ENCODE measurements around the gene PAK6.
A peak's percentile ranks its signal among the peaks of the same experiment; 100 is the strongest.

The PAK6 gene

GRCh38 chr15:40267670-40268069 lies 28.8 kb downstream of the PAK6 start:
- H3K4me3 ChIP-seq (ENCODE audit: low read depth, low read length): no peak overlapping the region
- no peak for TF ChIP-seq CTCF (IDR thresholded peaks at IDR 0.05; ENCODE audit: low read depth, low read length)
- in situ Hi-C loops (cut with HindIII; ENCODE audit: low sequenced_read_pairs): no loop called here
- DNase-seq (ENCODE audit: low read depth, low spot score): no peak

GRCh38 chr15:40269604-40270003 lies 30.7 kb downstream of the PAK6 start:
- no peak for TF ChIP-seq CTCF (IDR thresholded peaks at IDR 0.05; ENCODE audit: low read depth, low read length)
- no peak overlapping the region for H3K4me3 ChIP-seq (ENCODE audit: low read depth, low read length)
- DNase-seq (ENCODE audit: low read depth, low spot score): no peak
- in situ Hi-C loops (cut with HindIII; ENCODE audit: low sequenced_read_pairs): no loop called here

GRCh38 chr15:40270246-40270995 lies 31.6 kb downstream of the PAK6 start:
- no peak for TF ChIP-seq CTCF (IDR thresholded peaks at IDR 0.05; ENCODE audit: low read depth, low read length)
- in situ Hi-C loops (cut with HindIII; ENCODE audit: low sequenced_read_pairs): no loop called here
- DNase-seq (ENCODE audit: low read depth, low spot score): no peak
- no peak overlapping the region for H3K4me3 ChIP-seq (ENCODE audit: low read depth, low read length)

GRCh38 chr15:40271685-40272484 lies 33.0 kb downstream of the PAK6 start:
- no peak overlapping the region for H3K4me3 ChIP-seq (ENCODE audit: low read depth, low read length)
- in situ Hi-C loops (cut with HindIII; ENCODE audit: low sequenced_read_pairs): no loop called here
- DNase-seq (ENCODE audit: low read depth, low spot score): no peak
- TF ChIP-seq CTCF (IDR thresholded peaks at IDR 0.05; ENCODE audit: low read depth, low read length): no peak

- no peak for DNase-seq (ENCODE audit: low read depth, low spot score)
- peak; percentile 48 for TF ChIP-seq CTCF (IDR thresholded peaks at IDR 0.05; ENCODE audit: low read depth, low read length)
- in situ Hi-C loops (cut with HindIII; ENCODE audit: low sequenced_read_pairs): no loop called here
- no peak overlapping the region for H3K4me3 ChIP-seq (ENCODE audit: low read depth, low read length)
These were observed 33.7 kb downstream of the PAK6 start for GRCh38 chr15:40272485-40273056.

- no peak overlapping the region for H3K4me3 ChIP-seq (ENCODE audit: low read depth, low read length)
- no peak for DNase-seq (ENCODE audit: low read depth, low spot score)
- TF ChIP-seq CTCF (IDR thresholded peaks at IDR 0.05; ENCODE audit: low read depth, low read length): no peak
- in situ Hi-C loops (cut with HindIII; ENCODE audit: low sequenced_read_pairs): no loop called here
These were observed 34.6 kb downstream of the PAK6 start for GRCh38 chr15:40273428-40273827.
